Spleen (tissue), 11 donors: Measurements from ENCODE around the gene ABCA13. TPM values are rescaled to one million over a fixed set of nuclear protein-coding genes. Genes with fewer than 3 reads are reported as not detected.

Experiments used
- DNase-seq: peaks from one replicate; pipeline ENCODE4 v3.0.0-alpha.2; 2020
- H3K27ac ChIP-seq, 8 donors: fragments of 200-600 bp; sonication (generic) in 7 of 8; 1 replicate in 4 of 8; 2 replicates in 4 of 8; pipeline versions ENCODE4 v1.5.0 to v1.8.0; 2016 to 2021; ENCODE audit warnings: inconsistent platforms in 4 of 8, mild to moderate bottlenecking in 4 of 8, moderate library complexity in 1 of 8
- H3K27me3 ChIP-seq, 7 donors: fragments of 200-600 bp; sonication (generic) in 6 of 7; replicated peaks in 1 of 7; 1 replicate in 4 of 7; 2 replicates in 3 of 7; pipeline versions ENCODE4 v1.5.0 to v1.8.0; 2016 to 2021; ENCODE audit warnings: inconsistent platforms in 3 of 7, mild to moderate bottlenecking in 1 of 7
- H3K36me3 ChIP-seq, 6 donors: fragments of 200-600 bp; sonication (generic) in 5 of 6; 1 replicate in 4 of 6; 2 replicates in 2 of 6; pipeline versions ENCODE4 v1.5.0 to v1.8.0; 2016 to 2021; ENCODE audit warnings: inconsistent platforms in 2 of 6
- H3K4me1 ChIP-seq, 6 donors: fragments of 200-600 bp; sonication (generic) in 5 of 6; 1 replicate in 3 of 6; 2 replicates in 3 of 6; pipeline versions ENCODE4 v1.5.0 to v1.8.0; 2016 to 2021; ENCODE audit warnings: inconsistent platforms in 3 of 6
- H3K4me3 ChIP-seq, 8 donors: fragments of 200-600 bp; sonication (generic) in 7 of 8; 1 replicate in 4 of 8; 2 replicates in 4 of 8; pipeline versions ENCODE4 v1.5.0 to v1.8.0; 2016 to 2021; ENCODE audit warnings: inconsistent platforms in 4 of 8, mild to moderate bottlenecking in 4 of 8, moderate library complexity in 2 of 8
- H3K9me3 ChIP-seq, 8 donors: fragments of 200-600 bp; sonication (generic) in 7 of 8; 1 replicate in 4 of 8; 2 replicates in 4 of 8; pipeline versions ENCODE4 v1.5.0 to v1.8.0; 2016 to 2021; ENCODE audit warnings: inconsistent platforms in 4 of 8
- POLR2A ChIP-seq, 3 donors: fragments of 450-650 bp; IDR thresholded peaks; one replicate each; pipeline ENCODE4 v1.5.1; 2017; ENCODE audit warnings: antibody characterized with exemption in 3 of 3, mild to moderate bottlenecking in 1 of 3
- POLR2AphosphoS5 ChIP-seq, 3 donors: sonication (generic); formaldehyde crosslinking; IDR thresholded peaks; one replicate each; pipeline ENCODE4 v1.5.1; 2017; ENCODE audit warnings: antibody characterized with exemption in 3 of 3
- WGBS, 5 donors: extraction: QIAGEN DNeasy Blood & Tissue Kit in 3 of 5; methylation state at CpG; one replicate each; pipeline versions ENCODE4 v1.1.5 to v1.1.7; 2013 to 2018; 5-methylcytosine and 5-hydroxymethylcytosine counted together
- intact Hi-C: fragments of 100-400 bp; cut with DNase I; formaldehyde crosslinking; loops from one replicate; pipeline ENCODE4 v1.15.0; 2023; ENCODE audit warnings: low total_unique reads
- polyA plus RNA-seq, 3 donors: library from polyadenylated mRNA; stranded (reverse); fragments of 200-250 nt; gene quantifications; one replicate each; pipeline ENCODE4 v1.2.1, GENCODE V29; 2013
- total RNA-seq, 7 donors: library from RNA; depleted of rRNA in 3 of 7; stranded (reverse); fragments of >200 nt in 3 of 7; fragmentation: NEBNext Ultra II Directional in 4 of 7; extraction: Animal tissue kit (Norgen Biotek cat#: 25700) in 4 of 7; gene quantifications; one replicate each; pipeline versions ENCODE4 v1.1.0 to v1.2.1, GENCODE V29; 2016 to 2021
- TF ChIP-seq, protein P1 (sequence below), 11 experiments: fragments of 200-600 bp in 7 of 11; fragments of 450-650 bp in 4 of 11; sonication (generic) in 4 of 11; IDR thresholded peaks in 8 of 11; conservative IDR thresholded peaks in 3 of 11; 1 replicate in 7 of 11; 2 replicates in 4 of 11; pipeline versions ENCODE4 v1.4.0 to v1.8.0; 2016 to 2021; ENCODE audit warnings: antibody characterized with exemption in 11 of 11, inconsistent platforms in 4 of 11, mild to moderate bottlenecking in 1 of 11
- donor health status: healthy with polysubstance abuse.
- donor health status: DM: no; HTN: no; CAD: no; lungs with moderate emphysema.
- donor health status: DM: no; HTN: no; CAD: no.
- donor health status: Bipolar disorder and iron deficiency.
- donor health status: healthy.
- donor health status: DM: no; HTN: no; CAD: no.
- donor health status: DM: yes; HTN: yes; CAD: no.

The ABCA13 gene
- total and polyA plus RNA-seq, 10 donors = 0.02 to 19.0 (median 1.8) TPM

DNA sequence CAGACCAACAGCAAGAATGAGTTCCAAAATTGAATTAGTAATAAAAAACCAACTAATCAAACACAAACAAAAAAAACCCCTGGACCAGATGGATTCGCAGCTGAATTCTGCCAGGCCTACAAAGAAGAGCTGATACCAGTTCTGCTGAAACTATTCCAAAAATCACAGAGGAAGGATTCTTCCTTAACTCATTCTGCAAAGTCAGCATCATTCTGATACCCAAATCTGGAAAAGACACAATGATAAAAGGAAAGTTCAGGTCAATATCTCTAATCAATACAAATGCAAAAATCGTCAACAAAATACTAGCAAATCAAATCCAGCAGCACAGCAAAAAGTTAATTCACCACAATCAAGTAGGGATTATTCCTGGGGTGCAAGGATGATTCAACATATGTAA is 6.1 kb upstream of the ABCA13 start:
- H3K36me3 ChIP-seq = no peaks in the 10 kb centered on the region
- TF ChIP-seq POLR2AphosphoS5 (IDR thresholded peaks at IDR 0.05) = no peak
- TF ChIP-seq POLR2A (IDR thresholded peaks at IDR 0.05) = no peak
- TF ChIP-seq, protein P1, sequence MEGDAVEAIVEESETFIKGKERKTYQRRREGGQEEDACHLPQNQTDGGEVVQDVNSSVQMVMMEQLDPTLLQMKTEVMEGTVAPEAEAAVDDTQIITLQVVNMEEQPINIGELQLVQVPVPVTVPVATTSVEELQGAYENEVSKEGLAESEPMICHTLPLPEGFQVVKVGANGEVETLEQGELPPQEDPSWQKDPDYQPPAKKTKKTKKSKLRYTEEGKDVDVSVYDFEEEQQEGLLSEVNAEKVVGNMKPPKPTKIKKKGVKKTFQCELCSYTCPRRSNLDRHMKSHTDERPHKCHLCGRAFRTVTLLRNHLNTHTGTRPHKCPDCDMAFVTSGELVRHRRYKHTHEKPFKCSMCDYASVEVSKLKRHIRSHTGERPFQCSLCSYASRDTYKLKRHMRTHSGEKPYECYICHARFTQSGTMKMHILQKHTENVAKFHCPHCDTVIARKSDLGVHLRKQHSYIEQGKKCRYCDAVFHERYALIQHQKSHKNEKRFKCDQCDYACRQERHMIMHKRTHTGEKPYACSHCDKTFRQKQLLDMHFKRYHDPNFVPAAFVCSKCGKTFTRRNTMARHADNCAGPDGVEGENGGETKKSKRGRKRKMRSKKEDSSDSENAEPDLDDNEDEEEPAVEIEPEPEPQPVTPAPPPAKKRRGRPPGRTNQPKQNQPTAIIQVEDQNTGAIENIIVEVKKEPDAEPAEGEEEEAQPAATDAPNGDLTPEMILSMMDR (IDR thresholded peaks at IDR 0.05 in 8 of 11, conservative IDR thresholded peaks at IDR 0.05 in 3 of 11) = no peak
- peaks cover 0 to 12% (median 0%) of the 10 kb centered on the region in 8 donors for H3K9me3 ChIP-seq
- no peak for DNase-seq
- no peak overlapping the region for H3K4me3 ChIP-seq
- intact Hi-C loops = no loop called here
- H3K4me1 ChIP-seq = no peaks in the 10 kb centered on the region
- 80 to 94% (median 84%) methylated on average over 2 of the region's 2 CpGs for WGBS, 5 donors
- H3K27ac ChIP-seq = no peak overlapping the region
- no peaks in the 10 kb centered on the region for H3K27me3 ChIP-seq

DNA sequence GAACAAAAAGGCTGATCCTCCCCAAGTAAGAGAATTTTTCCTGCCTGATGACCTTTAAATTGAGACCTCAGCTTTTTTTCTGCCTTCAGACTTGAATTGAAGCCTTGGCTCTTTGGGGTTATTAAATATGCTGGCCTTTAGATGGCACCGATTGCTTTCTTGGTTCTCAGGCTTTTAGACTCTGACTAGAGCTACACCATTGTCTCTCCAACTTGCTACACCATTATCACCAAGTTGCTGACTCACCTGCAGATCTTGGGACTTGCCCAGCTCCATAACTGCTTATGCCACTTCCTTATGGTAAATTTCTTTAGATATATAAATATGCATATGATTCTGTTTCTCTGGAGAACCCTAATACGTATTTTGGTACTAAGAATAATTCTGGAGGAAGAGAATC is 3.1 kb upstream of the ABCA13 start:
- Histone ChIP-seq H3K36me3 (no peaks in the 10 kb centered on the region), H3K9me3 (peaks cover 0 to 2% (median 0%) of the 10 kb centered on the region in 8 donors), H3K4me3 (no peak overlapping the region), H3K27ac (no peak overlapping the region), H3K27me3 (no peaks in the 10 kb centered on the region), H3K4me1 (no peaks in the 10 kb centered on the region)
- TF ChIP-seq POLR2A (IDR thresholded peaks at IDR 0.05) = no peak
- no peak for DNase-seq
- intact Hi-C loops = no loop called here
- 56 to 90% (median 62%) methylated on average over 2 of the region's 2 CpGs for WGBS, 5 donors

DNA sequence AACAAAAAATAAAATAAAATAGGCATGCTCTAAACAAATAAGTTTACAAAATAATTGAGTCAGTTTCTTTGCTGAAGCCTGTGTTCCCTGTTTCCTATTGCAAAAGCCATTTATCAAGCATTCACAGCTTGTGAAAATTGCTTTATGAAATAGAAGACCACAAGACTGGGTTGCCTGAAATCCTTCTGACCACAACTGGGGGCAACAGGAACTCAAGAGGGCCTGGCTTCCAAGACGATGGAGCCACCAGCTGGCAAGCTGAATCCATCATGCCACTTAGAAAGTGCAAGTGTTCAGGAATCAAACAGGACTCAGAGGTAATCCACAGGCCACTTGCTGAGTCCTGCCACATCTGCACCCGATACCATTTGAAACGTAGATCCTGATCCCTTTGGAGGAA is 752 bp upstream of the ABCA13 start:
- Histone ChIP-seq H3K36me3 (no peaks in the 10 kb centered on the region), H3K27me3 (no peaks in the 10 kb centered on the region), H3K9me3 (no peaks in the 10 kb centered on the region), H3K27ac (peak overlapping the region in 1 of 8 donors; percentile 35), H3K4me1 (no peaks in the 10 kb centered on the region), H3K4me3 (no peak overlapping the region)
- 16 to 43% (median 29%) methylated on average over 3 of the region's 3 CpGs for WGBS, 5 donors
- DNase-seq = no peak
- no peak for TF ChIP-seq POLR2AphosphoS5 (IDR thresholded peaks at IDR 0.05)
- no peak for TF ChIP-seq POLR2A (IDR thresholded peaks at IDR 0.05)
- TF ChIP-seq, protein P1 (IDR thresholded peaks at IDR 0.05 in 8 of 11, conservative IDR thresholded peaks at IDR 0.05 in 3 of 11) = no peak
- intact Hi-C loops = no loop called here

DNA sequence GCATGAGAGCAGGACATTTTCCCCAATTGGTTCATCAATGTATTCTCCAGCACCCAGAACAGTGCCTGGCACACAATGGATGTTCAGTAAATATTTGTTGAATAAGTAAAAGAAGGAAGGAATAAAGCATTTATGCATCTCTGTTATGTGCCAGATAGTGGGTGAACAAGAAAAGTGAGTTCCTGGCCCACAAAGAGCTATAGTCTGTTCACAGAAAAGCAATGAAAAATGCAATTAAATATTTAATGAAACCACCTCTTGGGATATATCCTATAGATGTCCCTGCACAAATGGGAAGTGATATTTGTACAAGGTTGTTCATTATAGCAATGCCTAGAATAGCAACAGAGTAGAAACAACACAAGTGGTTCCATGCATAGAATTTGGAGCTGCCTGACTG is 2.1 kb downstream of the ABCA13 start:
- intact Hi-C loops = no loop called here
- Histone ChIP-seq H3K27ac (no peak overlapping the region), H3K27me3 (no peaks in the 10 kb centered on the region), H3K4me1 (no peaks in the 10 kb centered on the region), H3K9me3 (no peaks in the 10 kb centered on the region), H3K36me3 (peaks cover 0 to 7% (median 0%) of the 10 kb centered on the region in 6 donors), H3K4me3 (no peak overlapping the region)
- no peak for TF ChIP-seq POLR2A (IDR thresholded peaks at IDR 0.05)
- no peak for DNase-seq

DNA sequence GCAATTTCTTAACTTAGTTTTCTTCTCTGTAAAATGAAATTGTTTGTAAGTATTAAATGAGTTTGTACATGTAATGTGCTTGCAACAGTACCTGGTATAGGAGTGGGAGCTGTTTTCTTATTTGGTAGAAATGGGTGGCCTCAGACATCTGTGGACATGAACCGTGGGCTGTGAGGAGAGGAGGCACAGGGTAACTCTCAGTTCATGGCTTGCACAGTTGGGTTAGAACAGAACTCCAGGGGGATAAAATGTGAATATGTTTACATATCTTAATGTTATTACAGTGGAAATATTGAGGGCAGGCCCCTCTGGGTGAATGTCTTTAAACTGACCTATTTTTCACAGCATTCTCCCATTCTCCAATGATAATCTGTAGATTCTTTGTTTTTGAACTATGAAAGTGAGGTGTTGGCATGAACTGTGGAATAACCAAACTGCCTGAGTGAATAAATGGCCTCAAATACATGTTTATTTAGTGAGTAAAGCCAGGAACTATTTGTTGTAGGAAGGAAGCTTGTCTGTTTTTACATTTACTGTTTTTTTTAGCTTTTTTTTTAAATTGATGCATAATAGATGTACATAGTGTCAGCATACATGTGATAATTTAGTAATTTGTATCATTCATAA is 2.6 kb downstream of the ABCA13 start:
- H3K4me3 ChIP-seq = no peak overlapping the region
- H3K9me3 ChIP-seq = no peaks in the 10 kb centered on the region
- H3K4me1 ChIP-seq = no peaks in the 10 kb centered on the region
- no peak overlapping the region for H3K27ac ChIP-seq
- TF ChIP-seq POLR2AphosphoS5 (IDR thresholded peaks at IDR 0.05) (no peak), POLR2A (IDR thresholded peaks at IDR 0.05) (no peak)
- TF ChIP-seq, protein P1 (IDR thresholded peaks at IDR 0.05 in 8 of 11, conservative IDR thresholded peaks at IDR 0.05 in 3 of 11) = no peak
- 74 to 91% (median 88%) methylated on average over 1 of the region's 1 CpG for WGBS, 5 donors
- no peaks in the 10 kb centered on the region for H3K27me3 ChIP-seq
- intact Hi-C loops = no loop called here
- DNase-seq = no peak
- peaks cover 0 to 7% (median 0%) of the 10 kb centered on the region in 6 donors for H3K36me3 ChIP-seq
